Measurements from ENCODE around the gene RAB1A.

Gene RAB1A

DNA sequence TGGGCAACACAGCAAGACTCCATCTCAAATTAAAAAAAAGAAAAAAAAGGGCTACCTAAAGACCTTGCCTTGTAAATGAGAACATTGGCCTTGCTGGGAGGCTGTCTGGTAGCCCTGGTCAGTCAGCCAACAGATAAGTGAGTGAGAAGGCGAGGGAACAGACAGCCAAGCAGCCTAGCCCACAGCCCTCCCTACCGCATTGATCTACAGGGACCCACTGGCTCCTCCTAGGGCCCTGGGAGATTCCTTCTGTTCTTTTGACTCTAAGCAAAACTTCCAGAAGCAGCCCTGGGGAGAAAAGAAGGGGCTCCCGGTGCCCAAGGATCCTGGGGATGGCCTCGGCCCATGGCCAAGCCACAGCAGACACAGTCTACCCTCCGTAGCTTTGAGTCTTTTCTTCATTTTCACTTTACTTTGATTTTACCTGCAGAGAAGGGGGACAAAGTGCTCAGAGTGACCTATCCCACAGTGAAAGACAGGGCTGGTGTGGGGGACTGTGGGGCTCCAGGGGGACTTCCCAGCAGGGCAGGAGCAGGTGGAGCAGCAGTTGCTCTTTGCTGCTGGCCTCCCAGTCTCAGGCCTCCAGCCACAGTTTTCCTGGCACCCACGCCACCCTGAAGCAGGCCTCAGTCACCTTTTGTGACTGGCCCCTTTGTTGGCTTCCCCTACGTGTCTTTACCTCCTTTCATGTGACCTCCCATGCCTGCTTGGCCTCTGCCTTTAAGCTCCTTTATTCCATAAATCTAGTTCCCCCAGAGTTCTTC lies 68.6 kb downstream of the RAB1A start:
- H3K79me2 ChIP-seq (ENCODE audit: insufficient read depth, low read length) = peaks cover 73% of the 10 kb centered on the region
- DNase-seq = no peak

DNA sequence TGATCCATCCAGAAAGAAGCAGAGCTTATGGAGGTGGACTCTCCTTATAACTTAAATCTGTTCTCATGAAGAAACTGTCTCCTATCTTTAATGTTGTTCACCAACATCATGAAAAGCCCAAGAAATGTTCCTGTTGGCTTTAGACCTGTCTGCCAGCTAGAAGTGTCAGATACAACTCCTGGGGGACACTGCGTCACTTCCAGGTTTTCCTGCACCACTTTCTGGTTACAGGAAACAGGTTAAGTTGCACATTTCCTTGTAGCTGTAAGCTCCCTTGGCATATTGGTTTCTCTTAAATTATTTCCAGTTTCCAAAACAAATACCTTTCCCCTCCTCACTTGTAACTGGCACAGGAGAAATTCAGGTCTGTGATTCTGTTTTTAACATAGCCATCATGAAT lies 70.8 kb downstream of the RAB1A start:
- Histone ChIP-seq H3K9ac (ENCODE audit: low read depth, low read length) (no peak overlapping the region), H3K4me1 (ENCODE audit: insufficient read depth, low read length) (peaks cover 33% of the 10 kb centered on the region), H3K27ac (ENCODE audit: low read length) (no peak overlapping the region), H4K20me1 (ENCODE audit: insufficient read depth, low read length) (peaks cover 27% of the 10 kb centered on the region), H3K36me3 (ENCODE audit: insufficient read depth, low read length) (no peaks in the 10 kb centered on the region), H3K4me3 (ENCODE audit: low read depth in 1 of 2, low read length in 2 of 2) (no peak overlapping the region), H3K27me3 (ENCODE audit: insufficient read depth, low read length, poor library complexity) (no peaks in the 10 kb centered on the region), H3K9me3 (ENCODE audit: insufficient read depth, low read length, severe bottlenecking) (no peaks in the 10 kb centered on the region), H3K4me2 (ENCODE audit: insufficient read depth, low read length) (no peak overlapping the region), H3K79me2 (ENCODE audit: insufficient read depth, low read length) (peaks cover 61% of the 10 kb centered on the region), H2AFZ (ENCODE audit: low read depth, low read length) (no peak overlapping the region)
- no peak for ATAC-seq (ENCODE audit: insufficient read depth, low read depth)
- TF ChIP-seq, protein P1, sequence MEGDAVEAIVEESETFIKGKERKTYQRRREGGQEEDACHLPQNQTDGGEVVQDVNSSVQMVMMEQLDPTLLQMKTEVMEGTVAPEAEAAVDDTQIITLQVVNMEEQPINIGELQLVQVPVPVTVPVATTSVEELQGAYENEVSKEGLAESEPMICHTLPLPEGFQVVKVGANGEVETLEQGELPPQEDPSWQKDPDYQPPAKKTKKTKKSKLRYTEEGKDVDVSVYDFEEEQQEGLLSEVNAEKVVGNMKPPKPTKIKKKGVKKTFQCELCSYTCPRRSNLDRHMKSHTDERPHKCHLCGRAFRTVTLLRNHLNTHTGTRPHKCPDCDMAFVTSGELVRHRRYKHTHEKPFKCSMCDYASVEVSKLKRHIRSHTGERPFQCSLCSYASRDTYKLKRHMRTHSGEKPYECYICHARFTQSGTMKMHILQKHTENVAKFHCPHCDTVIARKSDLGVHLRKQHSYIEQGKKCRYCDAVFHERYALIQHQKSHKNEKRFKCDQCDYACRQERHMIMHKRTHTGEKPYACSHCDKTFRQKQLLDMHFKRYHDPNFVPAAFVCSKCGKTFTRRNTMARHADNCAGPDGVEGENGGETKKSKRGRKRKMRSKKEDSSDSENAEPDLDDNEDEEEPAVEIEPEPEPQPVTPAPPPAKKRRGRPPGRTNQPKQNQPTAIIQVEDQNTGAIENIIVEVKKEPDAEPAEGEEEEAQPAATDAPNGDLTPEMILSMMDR (IDR thresholded peaks at IDR 0.05; ENCODE audit: borderline replicate concordance, extremely low read depth, low read length, poor library complexity, severe bottlenecking) = no peak
- TF ChIP-seq EZH2 (IDR thresholded peaks at IDR 0.05; ENCODE audit: borderline replicate concordance, low read depth, low read length, severe bottlenecking) = no peak
- no peak for DNase-seq

More for the DNA sequence above, 68.6 kb downstream of the RAB1A start:
- no peak for ATAC-seq (ENCODE audit: insufficient read depth, low read depth)
- Histone ChIP-seq H3K36me3 (ENCODE audit: insufficient read depth, low read length) (no peaks in the 10 kb centered on the region), H3K9ac (ENCODE audit: low read depth, low read length) (no peak overlapping the region), H4K20me1 (ENCODE audit: insufficient read depth, low read length) (peaks cover 35% of the 10 kb centered on the region), H3K9me3 (ENCODE audit: insufficient read depth, low read length, severe bottlenecking) (no peaks in the 10 kb centered on the region), H3K27me3 (ENCODE audit: insufficient read depth, low read length, poor library complexity) (no peaks in the 10 kb centered on the region), H3K27ac (ENCODE audit: low read length) (no peak overlapping the region), H3K4me1 (ENCODE audit: insufficient read depth, low read length) (peaks cover 22% of the 10 kb centered on the region), H3K4me2 (ENCODE audit: insufficient read depth, low read length) (no peak overlapping the region), H3K4me3 (ENCODE audit: low read depth in 1 of 2, low read length in 2 of 2) (no peak overlapping the region), H2AFZ (ENCODE audit: low read depth, low read length) (no peak overlapping the region)
- TF ChIP-seq EZH2 (IDR thresholded peaks at IDR 0.05; ENCODE audit: borderline replicate concordance, low read depth, low read length, severe bottlenecking) = no peak
- TF ChIP-seq, protein P1 (IDR thresholded peaks at IDR 0.05; ENCODE audit: borderline replicate concordance, extremely low read depth, low read length, poor library complexity, severe bottlenecking) = no peak

DNA sequence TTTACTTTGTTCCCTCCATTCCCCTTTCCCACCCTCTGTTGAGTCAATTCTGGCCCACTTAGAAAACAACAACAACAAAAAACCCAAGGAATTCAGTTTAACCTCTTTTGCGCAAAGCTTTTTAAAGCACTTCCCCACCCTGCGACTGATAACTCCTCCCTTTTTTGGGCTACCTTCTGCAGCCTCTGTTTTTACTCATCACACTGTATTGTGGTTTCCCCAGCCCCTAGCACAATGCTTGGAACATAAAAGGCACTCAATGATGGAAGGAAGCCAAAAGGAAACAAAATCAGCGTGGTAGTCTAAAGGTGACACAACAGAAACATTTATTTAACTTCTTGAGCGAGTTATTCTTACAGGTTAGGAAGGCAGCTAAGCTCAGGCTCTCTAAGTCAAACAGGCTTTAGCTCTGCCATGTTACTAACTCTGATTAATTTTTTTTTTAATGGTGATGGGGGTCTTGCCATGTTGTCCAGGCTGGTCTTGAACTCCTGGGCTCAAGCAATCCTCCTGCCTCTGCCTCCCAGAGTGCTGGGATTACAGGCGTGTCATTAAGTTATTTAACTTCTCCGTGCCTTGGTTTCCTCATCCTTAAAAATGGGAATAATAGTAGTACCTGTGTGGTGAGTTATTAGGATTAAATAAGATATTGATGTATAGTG lies 72.4 kb downstream of the RAB1A start:
- peaks cover 51% of the 10 kb centered on the region for H3K79me2 ChIP-seq (ENCODE audit: insufficient read depth, low read length)
- peaks cover 14% of the 10 kb centered on the region; the same call in 1 of the 2 replicates for H4K20me1 ChIP-seq (ENCODE audit: insufficient read depth, low read length)
- no peaks in the 10 kb centered on the region for H3K9me3 ChIP-seq (ENCODE audit: insufficient read depth, low read length, severe bottlenecking)
- H3K36me3 ChIP-seq (ENCODE audit: insufficient read depth, low read length) = no peaks in the 10 kb centered on the region
- peak overlapping the region; percentile 67 for H3K27ac ChIP-seq (ENCODE audit: low read length)
- DNase-seq (peak; percentile 78), ATAC-seq (ENCODE audit: insufficient read depth, low read depth) (peak; percentile 61)
- no peaks in the 10 kb centered on the region for H3K27me3 ChIP-seq (ENCODE audit: insufficient read depth, low read length, poor library complexity)
- H3K9ac ChIP-seq (ENCODE audit: low read depth, low read length) = peak overlapping the region; percentile 75
- peak overlapping the region; percentile 92 for H3K4me2 ChIP-seq (ENCODE audit: insufficient read depth, low read length)
- no peak for TF ChIP-seq EZH2 (IDR thresholded peaks at IDR 0.05; ENCODE audit: borderline replicate concordance, low read depth, low read length, severe bottlenecking)
- TF ChIP-seq, protein P1 (IDR thresholded peaks at IDR 0.05; ENCODE audit: borderline replicate concordance, extremely low read depth, low read length, poor library complexity, severe bottlenecking) = no peak
- H2AFZ ChIP-seq (ENCODE audit: low read depth, low read length) = peak overlapping the region; percentile 87
- peak overlapping the region; percentile 55 to 83 for H3K4me3 ChIP-seq (ENCODE audit: low read depth in 1 of 2, low read length in 2 of 2)
- peaks cover 49% of the 10 kb centered on the region for H3K4me1 ChIP-seq (ENCODE audit: insufficient read depth, low read length)

All from DND-41 (cell line).